GM19328 (cell line): ENCODE data around the gene TRIM14.

Experiments
- ATAC-seq: cut with Tn5 transposase; IDR thresholded peaks from one replicate; pipeline ENCODE4 v1.9.1; 2021; ENCODE audit warnings: mild to moderate bottlenecking, moderate library complexity; ENCODE audit not compliant: unreplicated experiment

The TRIM14 gene

GRCh38 chr9:98118640-98119601 is at the start of gene TRIM14:
Gene TRIM14, minus strand, starts transcription at chr9:98119222. Its CDS starts 34 bp downstream, at chr9:98119188.
- peak; percentile 51 for ATAC-seq

- no peak for ATAC-seq
These were observed 49.2 kb upstream of the TRIM14 start for GRCh38 chr9:98168153-98168780.

- no peak for ATAC-seq
These were observed 45.9 kb upstream of the TRIM14 start for GRCh38 chr9:98164912-98165311.

- ATAC-seq = no peak
These were observed 43.6 kb upstream of the TRIM14 start for GRCh38 chr9:98162613-98163012.

- ATAC-seq = no peak
These were observed 42.8 kb upstream of the TRIM14 start for GRCh38 chr9:98161851-98162250.

GRCh38 chr9:98159790-98160189 is 40.8 kb upstream of the TRIM14 start:
- no peak for ATAC-seq

GRCh38 chr9:98159301-98159700 is 40.3 kb upstream of the TRIM14 start:
- ATAC-seq = no peak

GRCh38 chr9:98158071-98158831 is 39.2 kb upstream of the TRIM14 start:
- ATAC-seq = no peak

GRCh38 chr9:98157372-98157771 is 38.4 kb upstream of the TRIM14 start:
- no peak for ATAC-seq

- no peak for ATAC-seq
These were observed 35.7 kb upstream of the TRIM14 start for GRCh38 chr9:98154678-98155077.

GRCh38 chr9:98152526-98152925 is 33.5 kb upstream of the TRIM14 start:
- no peak for ATAC-seq

GRCh38 chr9:98150721-98151120 is 31.7 kb upstream of the TRIM14 start:
- ATAC-seq = no peak

- no peak for ATAC-seq
These were observed 31.1 kb upstream of the TRIM14 start for GRCh38 chr9:98150164-98150563.

- no peak for ATAC-seq
These were observed 30.4 kb upstream of the TRIM14 start for GRCh38 chr9:98149422-98149821.

GRCh38 chr9:98148486-98148885 is 29.5 kb upstream of the TRIM14 start:
- no peak for ATAC-seq

GRCh38 chr9:98147582-98147981 is 28.6 kb upstream of the TRIM14 start:
- no peak for ATAC-seq

- no peak for ATAC-seq
These were observed 27.3 kb upstream of the TRIM14 start for GRCh38 chr9:98146101-98146991.

- no peak for ATAC-seq
These were observed 25.6 kb upstream of the TRIM14 start for GRCh38 chr9:98144631-98145030.

- no peak for ATAC-seq
These were observed 25.1 kb upstream of the TRIM14 start for GRCh38 chr9:98144076-98144475.

GRCh38 chr9:98142925-98143481 is 24.0 kb upstream of the TRIM14 start:
- no peak for ATAC-seq
